ENCODE data around the gene INTS1. TPM values are rescaled to one million over a fixed set of nuclear protein-coding genes. Genes with fewer than 3 reads are reported as not detected.

The INTS1 gene
- total and polyA plus RNA-seq, 11 donors = 35.5 to 67.4 (median 45.3) TPM

GRCh38 chr7:1455241-1455939 is 48.8 kb downstream of the INTS1 start:
- ATAC-seq = peak in 1 of 4 donors; percentile 1
- no peaks in the 10 kb centered on the region for H3K9me3 ChIP-seq
- H3K27me3 ChIP-seq = no peaks in the 10 kb centered on the region
- peak overlapping the region in 10 of 12 donors; percentile 11 to 50 (median 32) for H3K4me3 ChIP-seq
- TF ChIP-seq POLR2A (IDR thresholded peaks at IDR 0.05) (no peak), CTCF (IDR thresholded peaks at IDR 0.05) (no peak)
- peak overlapping the region; percentile 32 to 86 (median 70) for H3K27ac ChIP-seq
- H3K4me1 ChIP-seq = peaks cover under 1 to 63% (median 45%) of the 10 kb centered on the region in 12 donors
- WGBS, 4 donors = 52 to 71% (median 67%) methylated on average over 10 to 26 of the region's 26 CpGs
- no peaks in the 10 kb centered on the region for H3K36me3 ChIP-seq
- intact Hi-C loops (cut with DNase I) = no loop called here
- peak in 2 of 5 donors; percentile 46 to 51 for DNase-seq

GRCh38 chr7:1454542-1454941 is 49.6 kb downstream of the INTS1 start:
- H3K27ac ChIP-seq = peak overlapping the region; percentile 32 to 86 (median 70)
- H3K9me3 ChIP-seq = no peaks in the 10 kb centered on the region
- ATAC-seq (peak in 2 of 4 donors; percentile 3 to 52), DNase-seq (peak in 4 of 5 donors; percentile 59 to 73 (median 64))
- intact Hi-C loops (cut with DNase I) = no loop called here
- peaks cover 0 to 58% (median 39%) of the 10 kb centered on the region in 12 donors for H3K4me1 ChIP-seq
- WGBS, 4 donors = 37 to 65% (median 49%) methylated on average over 7 to 14 of the region's 14 CpGs
- peak overlapping the region in 10 of 12 donors; percentile 11 to 50 (median 32) for H3K4me3 ChIP-seq
- H3K36me3 ChIP-seq = peaks cover 0 to 5% (median 0%) of the 10 kb centered on the region in 9 donors
- TF ChIP-seq POLR2A (IDR thresholded peaks at IDR 0.05) = no peak
- TF ChIP-seq CTCF (IDR thresholded peaks at IDR 0.05) = no peak
- H3K27me3 ChIP-seq = no peaks in the 10 kb centered on the region

GRCh38 chr7:1452205-1452604 is 52.0 kb downstream of the INTS1 start:
- H3K4me1 ChIP-seq = peaks cover 0 to 43% (median 22%) of the 10 kb centered on the region in 12 donors
- intact Hi-C loops (cut with DNase I) = no loop called here
- H3K36me3 ChIP-seq = peaks cover 0 to 15% (median 0%) of the 10 kb centered on the region in 9 donors
- H3K27ac ChIP-seq = no peak overlapping the region
- TF ChIP-seq CTCF (IDR thresholded peaks at IDR 0.05) (no peak), POLR2A (IDR thresholded peaks at IDR 0.05) (no peak)
- DNase-seq (no peak), ATAC-seq (no peak)
- WGBS, 4 donors = 72 to 80% (median 75%) methylated on average over 6 to 19 of the region's 19 CpGs
- H3K4me3 ChIP-seq = no peak overlapping the region
- no peaks in the 10 kb centered on the region for H3K27me3 ChIP-seq
- H3K9me3 ChIP-seq = no peaks in the 10 kb centered on the region

GRCh38 chr7:1450987-1451386 is 53.2 kb downstream of the INTS1 start:
- Histone ChIP-seq H3K4me3 (no peak overlapping the region), H3K36me3 (peaks cover 0 to 15% (median 0%) of the 10 kb centered on the region in 9 donors), H3K27me3 (no peaks in the 10 kb centered on the region), H3K4me1 (peaks cover 0 to 41% (median 15%) of the 10 kb centered on the region in 12 donors), H3K9me3 (no peaks in the 10 kb centered on the region), H3K27ac (no peak overlapping the region)
- no peak for TF ChIP-seq POLR2A (IDR thresholded peaks at IDR 0.05)
- no peak for TF ChIP-seq CTCF (IDR thresholded peaks at IDR 0.05)
- no peak for ATAC-seq
- 89 to 99% (median 92%) methylated on average over 10 to 11 of the region's 11 CpGs for WGBS, 4 donors
- intact Hi-C loops (cut with DNase I) = no loop called here
- no peak for DNase-seq

Data from heart left ventricle (tissue), 16 donors.